Pancreas (tissue), 10 donors: ENCODE results near the gene SPEN. TPM values are rescaled to one million over a fixed set of nuclear protein-coding genes. Genes with fewer than 3 reads are reported as not detected.

Source experiments
- ATAC-seq, 4 donors: fragments of 200-7000 bp; cut with Tn5 transposase; one replicate each; pipeline versions ENCODE4 v1.8.0 to v1.9.1; 2020; ENCODE audit warnings: mild to moderate bottlenecking in 4 of 4, moderate library complexity in 4 of 4
- DNase-seq, 6 donors: peaks; one replicate each; pipeline ENCODE4 v3.0.0-alpha.2; 2020
- FAIRE-seq: peaks from 2 replicates; lab custom pipeline; 2012; peaks lifted over from hg19 to GRCh38; lab: Jason Lieb, UNC
- H3K27ac ChIP-seq, 4 donors: fragments of 200-600 bp; sonication (generic); 1 replicate in 3 of 4; 2 replicates in 1 of 4; pipeline versions ENCODE4 v1.5.0 to v1.8.0; 2020
- H3K27me3 ChIP-seq, 4 donors: fragments of 200-600 bp; one replicate each; pipeline ENCODE4 v1.8.0; 2021
- H3K36me3 ChIP-seq, 3 donors: fragments of 200-600 bp; sonication (generic) in 1 of 3; one replicate each; pipeline versions ENCODE4 v1.5.0 to v1.8.0; 2020 to 2021
- H3K4me1 ChIP-seq, 3 donors: fragments of 200-600 bp; one replicate each; pipeline ENCODE4 v1.8.0; 2021
- H3K4me3 ChIP-seq, 4 donors: fragments of 200-600 bp; sonication (generic) in 2 of 4; one replicate each; pipeline versions ENCODE4 v1.5.0 to v1.8.0; 2020 to 2021
- H3K9me3 ChIP-seq, 4 donors: fragments of 200-600 bp; one replicate each; pipeline ENCODE4 v1.8.0; 2021
- CTCF ChIP-seq, 4 donors: fragments of 200-600 bp; sonication (generic) in 3 of 4; IDR thresholded peaks; one replicate each; pipeline versions ENCODE4 v1.5.0 to v1.8.0; 2021; ENCODE audit warnings: antibody characterized with exemption in 4 of 4
- WGBS, 2 donors: extraction: QIAGEN DNeasy Blood & Tissue Kit; methylation state at CpG; one replicate each; pipeline ENCODE4 v1.1.7; 2013; 5-methylcytosine and 5-hydroxymethylcytosine counted together
- intact Hi-C, 3 donors: fragments of 100-400 bp; cut with DNase I; formaldehyde crosslinking; loops; one replicate each; pipeline versions ENCODE4 v1.11.1 to v1.14.2; 2022
- polyA plus RNA-seq, 2 donors: library from polyadenylated mRNA; stranded (reverse); fragments of 200-250 nt; gene quantifications; one replicate each; pipeline ENCODE4 v1.2.3, GENCODE V29; 2013
- total RNA-seq, 6 donors: library from RNA; stranded (reverse); fragmentation: NEBNext Ultra II Directional in 4 of 6; extraction: Animal tissue kit (Norgen Biotek cat#: 25700) in 4 of 6; gene quantifications; one replicate each; pipeline versions ENCODE4 v1.2.1 to v1.2.4, GENCODE V29; 2021 to 2023
- donor health status: healthy with polysubstance abuse.
- donor health status: DM: no; HTN: no; CAD: no; lungs with moderate emphysema.
- donor health status: DM: no; HTN: no; CAD: no.
- donor health status: control.
- donor health status: control.
- donor health status: Bipolar disorder and iron deficiency.
- donor health status: DM: yes; HTN: yes; CAD: no.
- donor health status: DM: no; HTN: no; CAD: no.
- donor health status: DM: no; HTN: no; CAD: no.
- donor health status: DM: yes; HTN: yes; CAD: no.

Gene SPEN
- total and polyA plus RNA-seq, 8 donors, result 16.2 to 38.2 (median 26.2) TPM

DNA sequence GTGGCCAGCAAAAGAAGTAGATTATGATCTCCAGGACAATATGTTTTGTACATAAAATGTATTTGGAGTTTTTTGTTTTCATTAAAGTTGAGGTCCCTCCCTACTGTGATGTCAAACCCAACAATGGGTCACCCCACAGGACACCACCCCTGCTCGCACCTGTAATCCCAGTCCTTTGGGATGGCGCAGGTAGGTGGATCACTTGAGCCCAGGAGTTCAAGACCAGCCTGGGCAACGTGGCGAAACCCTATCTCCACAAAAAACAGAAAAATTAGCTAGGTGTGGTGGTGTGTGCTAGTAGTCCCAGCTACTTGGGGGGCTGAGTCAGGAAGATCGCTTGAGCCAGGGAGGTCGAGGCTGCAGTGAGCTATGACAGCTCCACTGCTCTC, 119.4 kb downstream of the SPEN start:
- FAIRE-seq, result no peak
- Histone ChIP-seq H3K27ac (peak overlapping the region in 1 of 4 donors; percentile 33), H3K9me3 (no peaks in the 10 kb centered on the region), H3K36me3 (no peaks in the 10 kb centered on the region), H3K4me1 (peaks cover 0 to 7% (median 7%) of the 10 kb centered on the region in 3 donors), H3K4me3 (no peak overlapping the region), H3K27me3 (no peaks in the 10 kb centered on the region)
- WGBS, 2 donors, result 97 to 98% methylated on average over 6 of the region's 6 CpGs
- no peak for DNase-seq
- intact Hi-C loops, result no loop called here
- no peak for TF ChIP-seq CTCF (IDR thresholded peaks at IDR 0.05)
- no peak for ATAC-seq

DNA sequence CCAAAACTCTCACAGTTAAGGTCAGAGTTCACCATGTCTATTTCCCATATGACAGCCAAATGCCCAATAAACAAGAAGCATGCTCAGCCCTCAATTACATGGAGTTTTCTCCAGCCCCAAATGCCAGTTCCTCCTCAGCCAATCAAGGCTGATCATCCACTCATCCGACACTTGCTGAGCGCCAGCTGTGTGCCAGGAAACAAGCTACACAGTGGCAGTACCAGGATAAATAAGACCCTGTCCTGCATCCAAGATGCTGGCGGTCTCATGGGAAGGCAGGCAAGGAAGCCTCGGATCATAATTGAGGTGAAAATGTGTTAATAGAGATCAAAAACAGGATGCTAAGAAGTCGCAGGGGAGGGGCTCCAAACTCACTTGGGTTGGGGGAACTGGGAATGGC, 120.7 kb downstream of the SPEN start:
- no peaks in the 10 kb centered on the region for H3K9me3 ChIP-seq
- intact Hi-C loops, result no loop called here
- no peak for FAIRE-seq
- H3K36me3 ChIP-seq, result peaks cover 0 to 6% (median 2%) of the 10 kb centered on the region in 3 donors
- 83 to 85% methylated on average over 5 of the region's 5 CpGs for WGBS, 2 donors
- no peaks in the 10 kb centered on the region for H3K27me3 ChIP-seq
- TF ChIP-seq CTCF (IDR thresholded peaks at IDR 0.05), result no peak
- no peak for ATAC-seq
- H3K4me1 ChIP-seq, result peaks cover 0 to 7% (median 7%) of the 10 kb centered on the region in 3 donors
- no peak overlapping the region for H3K4me3 ChIP-seq
- H3K27ac ChIP-seq, result no peak overlapping the region
- no peak for DNase-seq

GRCh38 chr1:15969321-15969880, 121.9 kb downstream of the SPEN start:
- no peak for FAIRE-seq
- intact Hi-C loops, result no loop called here
- H3K4me3 ChIP-seq, result no peak overlapping the region
- H3K4me1 ChIP-seq, result peaks cover under 1 to 9% (median 7%) of the 10 kb centered on the region in 3 donors
- WGBS, 2 donors, result 97% methylated on average over 13 of the region's 13 CpGs
- H3K36me3 ChIP-seq, result peaks cover 0 to 6% (median 2%) of the 10 kb centered on the region in 3 donors
- no peak for TF ChIP-seq CTCF (IDR thresholded peaks at IDR 0.05)
- H3K9me3 ChIP-seq, result no peaks in the 10 kb centered on the region
- H3K27ac ChIP-seq, result no peak overlapping the region
- DNase-seq, result no peak
- no peaks in the 10 kb centered on the region for H3K27me3 ChIP-seq
- ATAC-seq, result no peak

GRCh38 chr1:15970911-15971310, 123.4 kb downstream of the SPEN start:
- FAIRE-seq (no peak), ATAC-seq (no peak), DNase-seq (no peak)
- no peaks in the 10 kb centered on the region for H3K27me3 ChIP-seq
- no peak overlapping the region for H3K27ac ChIP-seq
- TF ChIP-seq CTCF (IDR thresholded peaks at IDR 0.05), result no peak
- H3K4me3 ChIP-seq, result no peak overlapping the region
- intact Hi-C loops, result no loop called here
- H3K36me3 ChIP-seq, result peaks cover 0 to 6% (median 2%) of the 10 kb centered on the region in 3 donors
- H3K4me1 ChIP-seq, result peaks cover 4 to 14% (median 7%) of the 10 kb centered on the region in 3 donors
- no peaks in the 10 kb centered on the region for H3K9me3 ChIP-seq

GRCh38 chr1:15972409-15972808, 124.9 kb downstream of the SPEN start:
- Histone ChIP-seq H3K36me3 (peaks cover 0 to 6% (median 2%) of the 10 kb centered on the region in 3 donors), H3K4me1 (peaks cover 7 to 9% (median 7%) of the 10 kb centered on the region in 3 donors), H3K27me3 (no peaks in the 10 kb centered on the region), H3K4me3 (no peak overlapping the region), H3K9me3 (no peaks in the 10 kb centered on the region), H3K27ac (no peak overlapping the region)
- no peak for TF ChIP-seq CTCF (IDR thresholded peaks at IDR 0.05)
- 92 to 98% methylated on average over 1 of the region's 1 CpG for WGBS, 2 donors
- DNase-seq (no peak), ATAC-seq (no peak), FAIRE-seq (no peak)
- intact Hi-C loops, result no loop called here
